HFFc6 (cell line): ENCODE measurements around the gene CCAR1. TPM values are rescaled to one million over a fixed set of nuclear protein-coding genes. Genes with fewer than 3 reads are reported as not detected.
"Not testable (repeated sequence)": the region's sequence is repeated elsewhere in the genome, so short reads cannot be mapped to it uniquely, and the experiment has no call there.

ENCODE experiments used
- DNase-seq: peaks from one replicate; pipeline ENCODE4 v3.0.0-alpha.2; 2018
- H3K27ac Mint-ChIP-seq: 2 replicates; pipeline ENCODE4 v1.8.0; 2020; ENCODE audit warnings: mild to moderate bottlenecking, mixed read lengths
- H3K27me3 Mint-ChIP-seq: 2 replicates; pipeline ENCODE4 v1.8.0; 2021; ENCODE audit warnings: mild to moderate bottlenecking, moderate library complexity, mixed read lengths; ENCODE audit not compliant: insufficient read depth
- H3K36me3 Mint-ChIP-seq: 2 replicates; pipeline ENCODE4 v1.8.0; 2021; ENCODE audit warnings: low read depth, mixed read lengths
- H3K4me1 Mint-ChIP-seq: 2 replicates; pipeline ENCODE4 v1.8.0; 2020; ENCODE audit warnings: low read depth, mixed read lengths
- H3K4me3 Mint-ChIP-seq: 2 replicates; pipeline ENCODE4 v1.8.0; 2020; ENCODE audit warnings: mild to moderate bottlenecking, moderate library complexity, mixed read lengths
- H3K9me3 Mint-ChIP-seq: 2 replicates; pipeline ENCODE4 v1.8.0; 2020; ENCODE audit warnings: mild to moderate bottlenecking, mixed read lengths
- CTCF ChIP-seq: fragments of 200-600 bp; sonication (generic); IDR thresholded peaks from 2 replicates; pipeline ENCODE4 v1.5.0; 2021; ENCODE audit warnings: antibody characterized with exemption, mild to moderate bottlenecking
- total RNA-seq, 6 experiments: library from RNA; stranded (reverse); fragmentation: NEBNext Ultra II Directional; extraction: Animal tissue kit (Norgen Biotek cat#: 25700); gene quantifications; 2 replicates in 1 of 6; 3 replicates in 5 of 6; pipeline ENCODE4 v1.2.3, GENCODE V29; 2021

The CCAR1 gene
- total RNA-seq, 6 experiments from 2014 or later = 48.2 to 71.2 (median 64.1) TPM

GRCh38 chr10:68725016-68725415, 4.0 kb downstream of the CCAR1 start:
- H3K27me3 Mint-ChIP-seq = peaks cover 1% of the 10 kb centered on the region
- H3K9me3 Mint-ChIP-seq = no peaks in the 10 kb centered on the region
- no peak for DNase-seq
- no peak overlapping the region for H3K27ac Mint-ChIP-seq
- H3K4me3 Mint-ChIP-seq = no peak overlapping the region
- no peak for TF ChIP-seq CTCF
- peaks cover 14% of the 10 kb centered on the region for H3K4me1 Mint-ChIP-seq
- peaks cover 24% of the 10 kb centered on the region for H3K36me3 Mint-ChIP-seq

GRCh38 chr10:68727146-68727545, 6.1 kb downstream of the CCAR1 start:
- H3K4me1 Mint-ChIP-seq = peaks cover 11% of the 10 kb centered on the region
- H3K36me3 Mint-ChIP-seq = peaks cover 26% of the 10 kb centered on the region
- H3K27me3 Mint-ChIP-seq = no peaks in the 10 kb centered on the region
- TF ChIP-seq CTCF = no peak
- H3K27ac Mint-ChIP-seq = no peak overlapping the region; the same call in 1 of the 2 replicates
- no peak overlapping the region for H3K4me3 Mint-ChIP-seq
- no peak for DNase-seq
- H3K9me3 Mint-ChIP-seq = no peaks in the 10 kb centered on the region

- no peak for TF ChIP-seq CTCF
- no peak overlapping the region for H3K27ac Mint-ChIP-seq
- DNase-seq = no peak
- H3K9me3 Mint-ChIP-seq = no peaks in the 10 kb centered on the region
- H3K27me3 Mint-ChIP-seq = no peaks in the 10 kb centered on the region
- H3K4me1 Mint-ChIP-seq = no peaks in the 10 kb centered on the region
- H3K36me3 Mint-ChIP-seq = peaks cover 27% of the 10 kb centered on the region
- H3K4me3 Mint-ChIP-seq = no peak overlapping the region
Observed at GRCh38 chr10:68732651-68733050, 11.6 kb downstream of the CCAR1 start.

GRCh38 chr10:68734349-68734748, 13.3 kb downstream of the CCAR1 start:
- Mint-ChIP-seq H3K9me3 (no peaks in the 10 kb centered on the region), H3K36me3 (peaks cover 22% of the 10 kb centered on the region)

GRCh38 chr10:68735119-68735518, 14.1 kb downstream of the CCAR1 start:
- H3K36me3 Mint-ChIP-seq = peaks cover 22% of the 10 kb centered on the region
- no peaks in the 10 kb centered on the region for H3K27me3 Mint-ChIP-seq
- H3K9me3 Mint-ChIP-seq = no peaks in the 10 kb centered on the region
- no peaks in the 10 kb centered on the region for H3K4me1 Mint-ChIP-seq
- no peak overlapping the region for H3K27ac Mint-ChIP-seq
- no peak overlapping the region for H3K4me3 Mint-ChIP-seq
- no peak for TF ChIP-seq CTCF
- no peak for DNase-seq

More at GRCh38 chr10:68734349-68734748, 13.3 kb downstream of the CCAR1 start:
- no peaks in the 10 kb centered on the region for H3K4me1 Mint-ChIP-seq
- no peak overlapping the region for H3K4me3 Mint-ChIP-seq
- no peaks in the 10 kb centered on the region for H3K27me3 Mint-ChIP-seq
- no peak for TF ChIP-seq CTCF
- H3K27ac Mint-ChIP-seq = no peak overlapping the region
- DNase-seq = no peak

- H3K4me1 Mint-ChIP-seq, H3K9me3 Mint-ChIP-seq, H3K27me3 Mint-ChIP-seq, DNase-seq, H3K27ac Mint-ChIP-seq, H3K4me3 Mint-ChIP-seq: not testable (repeated sequence)
- peaks cover 22% of the 10 kb centered on the region for H3K36me3 Mint-ChIP-seq
Observed at GRCh38 chr10:68735739-68736138, 14.7 kb downstream of the CCAR1 start.

- not testable (repeated sequence) for H3K4me3 Mint-ChIP-seq, H3K27ac Mint-ChIP-seq, H3K4me1 Mint-ChIP-seq, H3K9me3 Mint-ChIP-seq, DNase-seq, H3K27me3 Mint-ChIP-seq
- peaks cover 11% of the 10 kb centered on the region; the same call in 1 of the 2 replicates for H3K36me3 Mint-ChIP-seq
Observed at GRCh38 chr10:68740676-68741075, 19.6 kb downstream of the CCAR1 start.
